ENCODE results near the gene TBC1D24. TPM values are rescaled to one million over a fixed set of nuclear protein-coding genes. Genes with fewer than 3 reads are reported as not detected.

TBC1D24 gene
- total RNA-seq, result 15.5 and 19.4 TPM in 2 replicates

GRCh38 chr16:2474877-2475412 is at the start of gene TBC1D24:
Gene TBC1D24, plus strand, starts transcription at chr16:2475127. Its CDS starts 21,022 bp downstream, at chr16:2496149.
- peak; percentile 83 for DNase-seq (ENCODE audit: low read depth)
- no peak for TF ChIP-seq CTCF (IDR thresholded peaks at IDR 0.05; ENCODE audit: insufficient read depth, low read depth, low read length)
- H3K4me3 ChIP-seq (ENCODE audit: low read depth, low read length), result peak within 1 kb of the TSS; percentile 71

GRCh38 chr16:2425825-2426430 is 49.0 kb upstream of the TBC1D24 start:
- no peak overlapping the region for H3K4me3 ChIP-seq (ENCODE audit: low read depth, low read length)
- DNase-seq (ENCODE audit: low read depth), result no peak
- TF ChIP-seq CTCF (IDR thresholded peaks at IDR 0.05; ENCODE audit: insufficient read depth, low read depth, low read length), result no peak

- DNase-seq (ENCODE audit: low read depth), result no peak
Measured at GRCh38 chr16:2426941-2427361, 48.0 kb upstream of the TBC1D24 start.

GRCh38 chr16:2427526-2427925 is 47.4 kb upstream of the TBC1D24 start:
- H3K4me3 ChIP-seq (ENCODE audit: low read depth, low read length), result no peak overlapping the region
- TF ChIP-seq CTCF (IDR thresholded peaks at IDR 0.05; ENCODE audit: insufficient read depth, low read depth, low read length), result no peak
- no peak for DNase-seq (ENCODE audit: low read depth)

More at GRCh38 chr16:2426941-2427361, 48.0 kb upstream of the TBC1D24 start:
- H3K4me3 ChIP-seq (ENCODE audit: low read depth, low read length), result no peak overlapping the region
- no peak for TF ChIP-seq CTCF (IDR thresholded peaks at IDR 0.05; ENCODE audit: insufficient read depth, low read depth, low read length)

GRCh38 chr16:2428051-2428783 is 46.7 kb upstream of the TBC1D24 start:
- DNase-seq (ENCODE audit: low read depth), result peak; percentile 26
- peak overlapping the region; percentile 66 for H3K4me3 ChIP-seq (ENCODE audit: low read depth, low read length)
- TF ChIP-seq CTCF (IDR thresholded peaks at IDR 0.05; ENCODE audit: insufficient read depth, low read depth, low read length), result peak; percentile 24

- TF ChIP-seq CTCF (IDR thresholded peaks at IDR 0.05; ENCODE audit: insufficient read depth, low read depth, low read length), result no peak
- peak overlapping the region; percentile 66 for H3K4me3 ChIP-seq (ENCODE audit: low read depth, low read length)
- no peak for DNase-seq (ENCODE audit: low read depth)
Measured at GRCh38 chr16:2428784-2429033, 46.2 kb upstream of the TBC1D24 start.

Data from fibroblast of villous mesenchyme (primary cell).